ENCODE measurements around the gene MAP4K2. TPM values are rescaled to one million over a fixed set of nuclear protein-coding genes. Genes with fewer than 3 reads are reported as not detected.

MAP4K2 gene
- total and polyA plus RNA-seq, 2 of the 8 experiments (the other 6 are each of a cell fraction or from before 2014, with no cell fraction given), result 20.1 to 20.7 TPM

DNA sequence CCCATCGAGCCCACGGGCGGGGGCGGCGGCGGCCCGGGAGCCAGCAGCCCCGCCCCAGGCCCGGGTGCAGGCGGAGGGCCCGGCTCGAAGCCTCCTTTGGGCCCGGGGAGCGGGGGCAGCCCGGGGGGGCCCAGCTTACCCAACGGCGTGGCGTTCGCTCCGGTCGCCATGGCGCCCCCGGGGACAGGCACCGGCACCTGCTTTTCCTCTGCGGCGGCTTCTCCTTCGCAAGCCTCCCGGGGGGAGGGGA lies 24.9 kb downstream of the MAP4K2 start:
- H3K18ac ChIP-seq (ENCODE audit: extremely low read depth, low read length), result no peak overlapping the region
- H2BK5ac ChIP-seq (ENCODE audit: low read depth, low read length), result peak overlapping the region; percentile 57
- H2BK15ac ChIP-seq (ENCODE audit: low read length), result no peak overlapping the region
- peaks cover 5% of the 10 kb centered on the region; the same call in 1 of the 2 replicates for H3K79me1 ChIP-seq (ENCODE audit: low read depth, low read length)
- ChIA-PET CTCF (ENCODE audit: partially characterized antibody) (interaction anchor here (0.9 to 1.6 kb wide), 7 partner anchors 9 to 110 kb away, joined by 3 to 6 read pairs (median 4); no protein-coding TSS in a partner anchor), POLR2A (ENCODE audit: partially characterized antibody) (interaction anchor here (0.9 to 29.2 kb wide), 11 partner anchors 9 to 312 kb away, joined by 3 to 1087 read pairs (median 4); partner anchors contain the start of genes PPP2R5B, PYGM and RASGRP2)
- peak overlapping the region; percentile 62 to 93 (median 68) for H3K4me3 ChIP-seq (ENCODE audit: extremely low read depth in 1 of 4, insufficient read depth in 2 of 4, low read depth in 3 of 4, low read length in 4 of 4)
- H2AFZ ChIP-seq (ENCODE audit: low read length), result no peak overlapping the region
- DNase-seq (ENCODE audit: low read depth in 1 of 2, low spot score in 2 of 2) (no peak), FAIRE-seq (no peak)
- H4K8ac ChIP-seq (ENCODE audit: extremely low read depth, insufficient read depth, low read length), result peak overlapping the region; percentile 96; the same call in 1 of the 2 replicates
- peaks cover 9% of the 10 kb centered on the region for H3K23me2 ChIP-seq (ENCODE audit: low read depth, low read length)
- WGBS, 2 experiments (ENCODE audit: extremely low coverage in 1 of 2, insufficient coverage in 1 of 2, insufficient read length in 1 of 2, insufficient replicate concordance in 2 of 2, low coverage in 1 of 2, low lambda C conversion rate in 2 of 2, missing lambda C conversion rate in 1 of 2), result 1% methylated on average over 15 of the region's 28 CpGs; no CpG with 5 or more reads in 1 of the 2 experiments
- H3K4ac ChIP-seq (replicated peaks; ENCODE audit: insufficient read length, low read depth, low read length), result peak overlapping the region; percentile 45
- H4K91ac ChIP-seq (replicated peaks; ENCODE audit: insufficient read length, low read length), result no peak overlapping the region
- no peak overlapping the region for H2BK20ac ChIP-seq (ENCODE audit: low read length)
- peak overlapping the region; percentile 73 for H3K56ac ChIP-seq (replicated peaks; ENCODE audit: insufficient read length, low read depth, low read length)
- peak overlapping the region; percentile 93 for H3K27ac ChIP-seq (ENCODE audit: low read depth, low read length)
- H2AK5ac ChIP-seq (ENCODE audit: low read depth, low read length), result no peak overlapping the region
- peaks cover 27 to 31% of the 10 kb centered on the region in 2 experiments for H4K20me1 ChIP-seq (replicated peaks in 1 of 2; ENCODE audit: control insufficient read depth in 1 of 2, insufficient read depth in 2 of 2, low read length in 2 of 2)
- H3K4me1 ChIP-seq (replicated peaks in 1 of 4; ENCODE audit: control insufficient read depth in 3 of 4, insufficient read depth in 4 of 4, low read length in 3 of 4), result peaks cover 2 to 6% (median 5%) of the 10 kb centered on the region in 4 experiments; a peak in 5 of 7 replicates
- H2BK12ac ChIP-seq (ENCODE audit: low read depth, low read length), result no peak overlapping the region
- no peaks in the 10 kb centered on the region for H3K27me3 ChIP-seq (replicated peaks in 1 of 4; ENCODE audit: control insufficient read depth in 3 of 4, extremely low read depth in 1 of 4, insufficient read depth in 3 of 4, low read length in 3 of 4)
- peak overlapping the region; percentile 89 to 99 (median 93) for H3K9ac ChIP-seq (replicated peaks in 1 of 4; ENCODE audit: extremely low read depth in 1 of 4, low read depth in 3 of 4, low read length in 3 of 4)
- H3K36me3 ChIP-seq (ENCODE audit: control insufficient read depth in 2 of 4, insufficient read depth in 4 of 4, low read length in 3 of 4), result peaks cover 33 to 40% (median 37%) of the 10 kb centered on the region in 4 experiments
- H3K14ac ChIP-seq (ENCODE audit: insufficient read length), result no peak overlapping the region
- no peak overlapping the region for H2BK120ac ChIP-seq (replicated peaks; ENCODE audit: low read depth, low read length)
- H3K4me2 ChIP-seq (ENCODE audit: insufficient read depth in 1 of 2, low read depth in 2 of 2, low read length in 2 of 2), result peak overlapping the region in 1 of 2 experiments; percentile 55; a peak in 2 of 4 replicates
- no peak overlapping the region for H3K23ac ChIP-seq (ENCODE audit: insufficient read length)
- peaks cover 26 to 44% of the 10 kb centered on the region in 2 experiments for H3K79me2 ChIP-seq (ENCODE audit: control insufficient read depth in 1 of 2, insufficient read depth in 2 of 2, low read length in 2 of 2)
- H4K5ac ChIP-seq (ENCODE audit: insufficient read length, low read depth, low read length), result no peak overlapping the region
- H3K9me3 ChIP-seq (ENCODE audit: insufficient read depth in 2 of 2, low read depth in 1 of 2, low read length in 1 of 2), result no peaks in the 10 kb centered on the region
- TF ChIP-seq CHD1 (IDR thresholded peaks at IDR 0.05; ENCODE audit: low read depth, low read length) (no peak), TAF7 (optimal IDR thresholded peaks at IDR 0.05; ENCODE audit: borderline replicate concordance, low read depth, low read length) (no peak), BRCA1 (IDR thresholded peaks at IDR 0.05; ENCODE audit: low read depth, low read length) (no peak), NANOG (IDR thresholded peaks at IDR 0.05; ENCODE audit: insufficient read depth, low read depth, low read length, poor library complexity, severe bottlenecking) (no peak), SAP30 (IDR thresholded peaks at IDR 0.05; ENCODE audit: insufficient read depth, insufficient replicate concordance, low read length) (no peak), ZNF274 (IDR thresholded peaks at IDR 0.05; ENCODE audit: borderline replicate concordance, extremely low read depth, low read length) (no peak), RBBP5 (IDR thresholded peaks at IDR 0.05; ENCODE audit: borderline replicate concordance, low read depth, low read length) (no peak), PHF8 (conservative IDR thresholded peaks at IDR 0.05; ENCODE audit: low read depth, low read length) (peak; percentile 92), RXRA (IDR thresholded peaks at IDR 0.05; ENCODE audit: insufficient read depth, low read depth, low read length) (no peak), E2F6 (IDR thresholded peaks at IDR 0.05) (no peak), SRF (IDR thresholded peaks at IDR 0.05; ENCODE audit: low read depth, low read length) (no peak), USF2 (IDR thresholded peaks at IDR 0.05; ENCODE audit: low read length) (no peak)

All from H1 (cell line).